Measurements from ENCODE around the gene CD84.
"Not testable (repeated sequence)": the region's sequence is repeated elsewhere in the genome, so short reads cannot be mapped to it uniquely, and the experiment has no call there.

DNA sequence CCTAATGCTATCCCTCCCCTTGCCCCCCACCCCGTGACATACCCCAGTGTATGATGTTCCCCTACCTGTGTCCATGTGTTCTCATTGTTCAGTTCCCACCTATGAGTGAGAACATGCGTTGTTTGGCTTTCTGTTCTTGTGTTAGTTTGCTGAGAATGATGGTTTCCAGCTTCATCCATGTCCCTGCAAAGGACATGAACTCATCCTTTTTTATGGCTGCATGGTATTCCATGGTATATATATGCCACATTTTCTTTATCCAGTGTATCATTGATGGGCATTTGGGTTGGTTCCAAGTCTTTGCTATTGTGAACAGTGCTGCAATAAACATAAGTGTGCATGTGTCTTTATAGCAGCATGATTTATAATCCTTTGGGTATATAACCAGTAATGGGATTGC is 55.5 kb downstream of the CD84 start:
- TF ChIP-seq POLR2A, CTCF (IDR thresholded peaks at IDR 0.05): not testable (repeated sequence)
